Neural cell (in vitro differentiated cells): ENCODE measurements around the gene ENOSF1. TPM values are rescaled to one million over a fixed set of nuclear protein-coding genes. Genes with fewer than 3 reads are reported as not detected.

Experiments used
- H2AFZ ChIP-seq: fragments of 200-600, 300-800 bp; sonication (generic), shearing (Covaris generic); 2 replicates; pipeline ENCODE4 v1.6.0; 2014; ENCODE audit warnings: low read depth, mild to moderate bottlenecking, antibody characterized with exemption, low read length, moderate library complexity
- H3F3A ChIP-seq: fragments of 200-600 bp; shearing (Covaris generic); 2 replicates; pipeline ENCODE4 v1.6.1; 2016; ENCODE audit warnings: mild to moderate bottlenecking, moderate library complexity, mixed read lengths, antibody characterized with exemption, low read length; ENCODE audit not compliant: insufficient read depth, poor library complexity, severe bottlenecking
- H3K27ac ChIP-seq: fragments of 200-600, 300-800 bp; sonication (generic), shearing (Covaris generic); 2 replicates; pipeline ENCODE4 v1.5.1; 2014; ENCODE audit warnings: mild to moderate bottlenecking, low read length, moderate library complexity
- H3K27me3 ChIP-seq: fragments of 300-800, 200-600 bp; sonication (generic), shearing (Covaris generic); 2 replicates; pipeline ENCODE4 v1.6.0; 2014; ENCODE audit warnings: mild to moderate bottlenecking, low read depth, low read length, moderate library complexity; ENCODE audit not compliant: insufficient read depth
- H3K36me3 ChIP-seq: fragments of 300-800, 200-600 bp; sonication (generic), shearing (Covaris generic); 2 replicates; pipeline ENCODE4 v1.5.1; 2014; ENCODE audit warnings: mild to moderate bottlenecking, antibody characterized with exemption, low read length, moderate library complexity; ENCODE audit not compliant: insufficient read depth
- H3K4me2 ChIP-seq: fragments of 300-800, 200-600 bp; sonication (generic), shearing (Covaris generic); 2 replicates; pipeline ENCODE4 v1.6.0; 2014; ENCODE audit warnings: mild to moderate bottlenecking, low read length
- H3K4me3 ChIP-seq: fragments of 300-800, 200-600 bp; sonication (generic), shearing (Covaris generic); 2 replicates; pipeline ENCODE4 v1.5.1; 2014; ENCODE audit warnings: mild to moderate bottlenecking, low read length, moderate library complexity
- H3K79me2 ChIP-seq: fragments of 200-600 bp; shearing (Covaris generic); replicated peaks from 2 replicates; pipeline ENCODE4 v1.6.0; 2014; ENCODE audit warnings: mild to moderate bottlenecking, low read length, moderate library complexity; ENCODE audit not compliant: insufficient read depth
- H3K9ac ChIP-seq: fragments of 300-800, 200-600 bp; sonication (generic), shearing (Covaris generic); 2 replicates; pipeline ENCODE4 v1.6.1; 2016; ENCODE audit warnings: mild to moderate bottlenecking, low read length, mixed read lengths
- H3K9me2 ChIP-seq: fragments of 200-600 bp; shearing (Covaris generic); 2 replicates; pipeline ENCODE4 v1.6.1; 2016; ENCODE audit warnings: mild to moderate bottlenecking, low read length, mixed read lengths; ENCODE audit not compliant: insufficient read depth
- H3K9me3 ChIP-seq: fragments of 200-600, 300-800 bp; sonication (generic), shearing (Covaris generic); 2 replicates; pipeline ENCODE4 v1.6.1; 2016; ENCODE audit warnings: mild to moderate bottlenecking, mixed run types, low read length, moderate library complexity, mixed read lengths
- H4K20me1 ChIP-seq: fragments of 200-600 bp; shearing (Covaris generic); 2 replicates; pipeline ENCODE4 v1.6.1; 2016; ENCODE audit warnings: mild to moderate bottlenecking, mixed run types; ENCODE audit not compliant: insufficient read depth
- CTCF ChIP-seq: fragments of 450-650 bp; IDR thresholded peaks from 2 replicates; pipeline ENCODE4 v1.5.1; 2014; ENCODE audit warnings: antibody characterized with exemption, mild to moderate bottlenecking, moderate library complexity; ENCODE audit not compliant: poor library complexity, severe bottlenecking
- EP300 ChIP-seq: fragments of 450-650 bp; conservative IDR thresholded peaks from 2 replicates; pipeline ENCODE4 v1.6.1; 2014; ENCODE audit warnings: antibody characterized with exemption, mild to moderate bottlenecking, moderate library complexity; ENCODE audit not compliant: poor library complexity, severe bottlenecking
- EZH2 ChIP-seq: fragments of 200-600, 300-800 bp; shearing (Covaris generic), sonication (generic); IDR thresholded peaks from 2 replicates; pipeline ENCODE4 v1.6.1; 2014; ENCODE audit warnings: antibody characterized with exemption, low read length, borderline replicate concordance, mild to moderate bottlenecking; ENCODE audit not compliant: insufficient read depth, poor library complexity, severe bottlenecking
- MXI1 ChIP-seq: fragments of 450-650 bp; conservative IDR thresholded peaks from 2 replicates; pipeline ENCODE4 v1.6.1; 2014; ENCODE audit warnings: antibody characterized with exemption, mild to moderate bottlenecking; ENCODE audit not compliant: poor library complexity, severe bottlenecking
- POLR2AphosphoS5 ChIP-seq: IDR thresholded peaks from 2 replicates; pipeline ENCODE4 v1.6.1; 2012
- RAD21 ChIP-seq: fragments of 450-650 bp; conservative IDR thresholded peaks from 2 replicates; pipeline ENCODE4 v1.6.1; 2014; ENCODE audit warnings: antibody characterized with exemption, mild to moderate bottlenecking, moderate library complexity
- REST ChIP-seq: IDR thresholded peaks from 2 replicates; pipeline ENCODE4 v1.6.1; 2012; ENCODE audit warnings: borderline replicate concordance
- SMC3 ChIP-seq: fragments of 450-650 bp; conservative IDR thresholded peaks from 2 replicates; pipeline ENCODE4 v1.6.1; 2014; ENCODE audit warnings: antibody characterized with exemption, mild to moderate bottlenecking, moderate library complexity; ENCODE audit not compliant: poor library complexity
- TAF1 ChIP-seq: IDR thresholded peaks from 2 replicates; pipeline ENCODE4 v1.6.1; 2012; ENCODE audit warnings: low read depth
- polyA plus RNA-seq: library from polyadenylated mRNA; depleted of rRNA; stranded (reverse); fragments of >200 nt; gene quantifications from 2 replicates; pipeline ENCODE4 v1.2.3, GENCODE V29; 2014

Gene ENOSF1
- polyA plus RNA-seq, 1 donor from 2014 or later = 9.0 TPM

GRCh38 chr18:723541-724080 is 11.2 kb upstream of the ENOSF1 start:
- Histone ChIP-seq H3K27me3 (no peaks in the 10 kb centered on the region), H3F3A (no peaks in the 10 kb centered on the region), H3K36me3 (no peaks in the 10 kb centered on the region), H4K20me1 (no peaks in the 10 kb centered on the region), H3K4me3 (no peak overlapping the region), H3K4me2 (no peak overlapping the region), H3K27ac (no peak overlapping the region), H3K9me2 (no peaks in the 10 kb centered on the region), H2AFZ (no peak overlapping the region), H3K9ac (no peak overlapping the region), H3K79me2 (no peaks in the 10 kb centered on the region), H3K9me3 (no peaks in the 10 kb centered on the region)
- TF ChIP-seq REST = no peak
- no peak for TF ChIP-seq TAF1
- TF ChIP-seq POLR2AphosphoS5 = no peak
- no peak for TF ChIP-seq EZH2
- no peak for TF ChIP-seq CTCF

GRCh38 chr18:717003-717402 is 4.6 kb upstream of the ENOSF1 start:
- no peaks in the 10 kb centered on the region for H3K36me3 ChIP-seq
- no peak overlapping the region for H3K4me2 ChIP-seq
- no peaks in the 10 kb centered on the region for H4K20me1 ChIP-seq
- H3F3A ChIP-seq = no peaks in the 10 kb centered on the region
- H3K27ac ChIP-seq = no peak overlapping the region
- no peaks in the 10 kb centered on the region for H3K27me3 ChIP-seq
- H3K79me2 ChIP-seq = no peaks in the 10 kb centered on the region
- peaks cover 7% of the 10 kb centered on the region for H3K9me3 ChIP-seq
- TF ChIP-seq MXI1 = no peak
- no peak for TF ChIP-seq RAD21
- no peak for TF ChIP-seq SMC3
- TF ChIP-seq EZH2 = no peak
- no peak for TF ChIP-seq TAF1
- TF ChIP-seq CTCF = no peak
- no peak for TF ChIP-seq POLR2AphosphoS5
- no peak for TF ChIP-seq EP300
- no peak for TF ChIP-seq REST
- H3K9ac ChIP-seq = no peak overlapping the region
- H3K4me3 ChIP-seq = no peak overlapping the region
- H3K9me2 ChIP-seq = no peaks in the 10 kb centered on the region
- H2AFZ ChIP-seq = no peak overlapping the region
